Measurements from ENCODE around the gene TEAD1. TPM values are rescaled to one million over a fixed set of nuclear protein-coding genes. Genes with fewer than 3 reads are reported as not detected.
A peak's percentile ranks its signal among the peaks of the same experiment; 100 is the strongest.

TEAD1 gene
- total RNA-seq, 1 donor from 2014 or later: 158 TPM

DNA sequence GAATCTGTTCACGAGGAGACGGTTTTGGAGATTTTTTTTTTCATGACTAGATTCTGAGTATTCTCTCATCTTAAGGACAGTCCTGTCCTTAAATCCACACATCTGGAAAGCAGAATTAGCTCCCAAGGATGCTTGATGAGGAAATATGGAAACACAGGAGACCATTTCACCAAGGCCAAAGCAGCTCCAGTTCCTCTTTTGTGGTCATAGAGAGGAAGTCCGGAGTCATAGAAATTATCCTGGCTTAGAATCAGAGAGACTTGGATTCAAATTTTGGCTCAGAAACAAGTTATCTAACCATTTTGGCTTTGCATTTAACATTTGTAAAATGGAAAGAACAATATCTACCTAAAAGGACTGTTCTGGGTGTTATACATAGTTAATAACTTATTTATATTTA, 7.3 kb upstream of the TEAD1 start:
- no peak for DNase-seq (ENCODE audit: low spot score)

- DNase-seq (ENCODE audit: low spot score): no peak
Observed at GRCh38 chr11:12667646-12668045, 6.6 kb upstream of the TEAD1 start.

- DNase-seq (ENCODE audit: low spot score): no peak
Observed at GRCh38 chr11:12668166-12668565, 6.1 kb upstream of the TEAD1 start.

GRCh38 chr11:12669930-12670329, 4.3 kb upstream of the TEAD1 start:
- no peak for DNase-seq (ENCODE audit: low spot score)

GRCh38 chr11:12671370-12671769, 2.9 kb upstream of the TEAD1 start:
- no peak for DNase-seq (ENCODE audit: low spot score)

DNA sequence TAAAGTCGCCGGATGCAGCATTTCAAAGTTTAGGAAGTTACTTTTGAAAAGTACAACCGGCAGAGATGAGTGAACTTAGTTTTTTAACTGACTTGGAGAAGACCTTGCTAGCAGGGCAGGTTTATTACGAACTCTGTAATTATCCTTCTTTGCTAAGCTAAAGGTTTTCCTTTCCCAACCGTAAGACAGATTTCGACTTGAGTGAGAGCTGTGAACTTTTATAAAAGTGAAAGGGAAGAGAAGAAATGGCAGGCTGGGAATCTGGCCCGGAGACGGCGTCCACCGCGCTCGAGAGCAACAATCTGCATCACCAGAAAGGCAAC, 659 bp upstream of the TEAD1 start:
- no peak for DNase-seq (ENCODE audit: low spot score)

DNA sequence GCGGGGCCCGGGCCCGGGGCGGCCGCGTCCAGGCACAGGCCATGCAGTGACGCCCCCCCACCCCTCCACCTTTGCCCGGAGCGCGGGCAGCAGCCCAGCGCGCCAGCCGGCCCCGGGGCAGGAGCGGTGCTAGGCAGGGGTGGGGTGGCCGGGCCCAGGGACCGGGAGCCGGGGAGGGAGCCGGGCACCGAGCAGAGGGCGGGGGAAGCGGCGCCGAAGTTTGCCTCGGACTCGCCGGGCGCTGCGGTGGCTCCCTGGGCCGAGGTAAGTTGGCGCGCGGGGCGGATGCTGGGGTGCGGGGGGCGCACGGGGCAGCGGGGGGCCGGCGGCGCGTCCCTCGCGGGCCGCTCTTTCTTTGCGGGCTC, 332 bp downstream of the TEAD1 start:
- DNase-seq (ENCODE audit: low spot score): no peak

DNA sequence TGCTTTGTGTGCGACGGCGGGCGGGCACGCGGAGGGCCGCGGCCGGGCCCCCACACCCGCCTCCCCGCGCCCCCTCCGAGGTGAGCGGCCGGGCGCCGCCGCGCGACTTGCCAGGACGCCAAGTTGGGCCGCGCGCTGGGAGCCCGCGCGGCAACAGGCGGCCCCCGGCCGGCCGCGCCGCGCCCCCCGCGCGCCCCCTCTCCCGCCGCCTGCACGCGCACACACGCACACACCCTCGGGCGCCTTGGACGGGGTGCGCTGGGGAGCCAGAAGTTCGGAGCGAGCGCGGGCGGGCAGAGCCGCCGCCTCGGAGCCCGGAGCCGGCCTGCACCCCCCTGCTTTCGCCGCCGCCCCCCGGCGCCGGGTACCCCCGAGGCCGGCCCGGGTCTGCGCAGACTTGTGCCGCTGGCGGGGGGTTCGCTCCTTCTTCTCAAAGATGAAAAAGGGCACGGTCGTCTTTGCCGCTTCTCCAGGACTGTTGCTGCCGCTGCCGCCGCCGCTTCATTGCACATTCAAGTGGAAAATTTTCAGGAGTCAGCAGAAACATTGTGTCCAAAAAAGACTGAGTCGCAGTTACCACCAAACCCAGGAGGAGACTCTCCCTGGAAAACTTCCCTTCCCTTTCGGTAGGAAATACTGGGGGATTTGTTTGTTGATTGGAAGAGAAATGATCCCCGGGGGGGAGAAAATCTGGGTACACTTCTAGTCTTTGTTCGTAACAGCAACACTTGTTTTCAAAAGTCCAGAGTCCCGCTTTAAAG, 895 bp downstream of the TEAD1 start:
- DNase-seq (ENCODE audit: low spot score): peak; percentile 64

- DNase-seq (ENCODE audit: low spot score): peak; percentile 71
Observed at GRCh38 chr11:12675951-12676711, 1.9 kb downstream of the TEAD1 start.

DNA sequence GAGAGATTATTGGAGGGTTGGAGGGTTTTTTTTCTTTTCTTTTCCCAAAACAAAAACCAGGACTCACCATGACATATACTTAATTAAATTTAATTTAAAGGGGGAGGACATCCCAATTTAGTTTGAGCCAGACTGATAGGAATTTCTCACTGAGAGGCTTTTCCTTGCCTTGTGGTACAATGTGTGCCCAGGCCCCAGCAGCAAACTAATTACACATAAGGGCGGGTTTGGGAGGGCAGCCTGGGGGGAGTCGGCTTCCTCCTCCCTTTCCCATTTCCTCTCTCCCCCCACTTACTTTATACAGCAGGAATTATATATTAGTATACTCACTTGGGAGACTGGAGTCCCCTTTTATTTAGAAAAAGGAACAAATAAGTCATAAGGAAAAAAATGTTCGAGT, 2.9 kb downstream of the TEAD1 start:
- no peak for DNase-seq (ENCODE audit: low spot score)

GRCh38 chr11:12678092-12678491, 3.9 kb downstream of the TEAD1 start:
- no peak for DNase-seq (ENCODE audit: low spot score)

DNA sequence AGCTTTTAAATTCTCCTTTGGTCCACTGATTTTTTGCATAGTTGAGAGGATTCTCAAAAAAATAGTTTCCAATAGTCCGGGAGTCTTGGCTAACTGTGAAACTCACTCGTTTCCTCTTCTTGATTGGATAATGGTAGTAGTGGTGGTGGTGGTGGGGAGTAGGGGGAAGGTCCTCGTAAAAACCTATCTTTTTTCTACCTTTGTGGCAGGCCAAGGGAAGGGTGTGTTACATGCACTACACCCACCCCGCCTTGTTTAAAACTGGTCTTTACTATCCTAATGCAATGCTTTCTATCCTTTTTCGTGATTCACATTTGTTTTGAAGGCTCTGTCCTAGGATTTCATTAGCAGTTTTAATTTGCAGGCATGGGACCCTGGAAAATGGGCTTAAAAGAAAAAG, 4.8 kb downstream of the TEAD1 start:
- no peak for DNase-seq (ENCODE audit: low spot score)

DNA sequence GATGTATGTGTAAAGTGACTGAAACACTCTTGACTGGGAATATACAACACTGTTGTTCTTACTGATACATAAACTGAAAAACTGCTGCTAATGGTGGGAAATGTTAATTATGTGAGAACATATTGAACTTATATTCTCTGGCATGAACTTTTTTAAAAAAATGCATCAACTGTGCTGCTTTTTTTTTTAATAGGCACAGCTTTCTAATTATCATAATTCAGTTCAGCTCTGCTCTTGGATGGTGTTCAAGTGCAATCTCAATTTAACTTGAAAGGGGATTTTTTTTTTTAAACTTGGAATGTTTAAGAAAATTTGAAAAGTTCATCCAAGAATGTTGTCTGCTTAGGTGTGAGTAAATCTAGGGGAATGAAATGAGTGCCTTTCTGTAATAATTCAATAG, 5.2 kb downstream of the TEAD1 start:
- DNase-seq (ENCODE audit: low spot score): no peak

- peak; percentile 91 for DNase-seq (ENCODE audit: low spot score)
Observed at GRCh38 chr11:12680246-12680939, 6.2 kb downstream of the TEAD1 start.

DNA sequence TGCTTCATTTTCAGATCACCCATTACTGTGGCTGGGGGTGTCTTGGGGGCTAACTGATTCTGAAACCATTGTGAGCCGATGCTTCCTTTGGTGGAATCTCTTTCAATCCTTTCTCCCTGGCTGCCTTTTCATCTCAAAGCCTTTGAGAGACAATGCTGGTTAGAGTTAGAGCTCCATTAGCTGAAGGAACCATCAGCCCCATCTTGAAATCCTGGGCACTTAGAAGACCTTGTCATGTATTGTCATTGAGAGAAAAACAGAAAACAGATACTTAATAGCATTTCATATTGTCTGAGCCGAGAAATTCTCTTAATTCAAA, 6.7 kb downstream of the TEAD1 start:
- no peak for DNase-seq (ENCODE audit: low spot score)

GRCh38 chr11:12681466-12681865, 7.2 kb downstream of the TEAD1 start:
- no peak for DNase-seq (ENCODE audit: low spot score)

DNA sequence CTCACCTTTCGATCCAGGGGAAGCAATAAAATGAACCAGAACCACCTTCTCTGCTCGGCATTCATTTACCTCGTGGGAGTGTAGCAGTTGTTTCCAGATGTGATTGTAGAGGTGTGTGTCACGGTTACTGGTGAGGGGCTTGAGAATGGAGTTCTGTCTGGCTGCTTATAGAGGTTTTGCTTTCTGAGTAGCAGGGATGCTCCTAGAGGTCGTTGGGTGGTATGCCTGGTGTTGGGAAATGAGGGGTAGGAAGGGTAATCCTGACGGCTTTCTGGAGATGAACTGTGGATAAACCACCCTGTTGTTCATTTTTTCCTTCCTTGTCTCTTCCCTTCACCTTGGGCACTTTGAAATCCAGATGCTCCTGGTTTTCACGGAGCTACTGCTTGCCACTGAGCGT, 8.1 kb downstream of the TEAD1 start:
- DNase-seq (ENCODE audit: low spot score): no peak

DNA sequence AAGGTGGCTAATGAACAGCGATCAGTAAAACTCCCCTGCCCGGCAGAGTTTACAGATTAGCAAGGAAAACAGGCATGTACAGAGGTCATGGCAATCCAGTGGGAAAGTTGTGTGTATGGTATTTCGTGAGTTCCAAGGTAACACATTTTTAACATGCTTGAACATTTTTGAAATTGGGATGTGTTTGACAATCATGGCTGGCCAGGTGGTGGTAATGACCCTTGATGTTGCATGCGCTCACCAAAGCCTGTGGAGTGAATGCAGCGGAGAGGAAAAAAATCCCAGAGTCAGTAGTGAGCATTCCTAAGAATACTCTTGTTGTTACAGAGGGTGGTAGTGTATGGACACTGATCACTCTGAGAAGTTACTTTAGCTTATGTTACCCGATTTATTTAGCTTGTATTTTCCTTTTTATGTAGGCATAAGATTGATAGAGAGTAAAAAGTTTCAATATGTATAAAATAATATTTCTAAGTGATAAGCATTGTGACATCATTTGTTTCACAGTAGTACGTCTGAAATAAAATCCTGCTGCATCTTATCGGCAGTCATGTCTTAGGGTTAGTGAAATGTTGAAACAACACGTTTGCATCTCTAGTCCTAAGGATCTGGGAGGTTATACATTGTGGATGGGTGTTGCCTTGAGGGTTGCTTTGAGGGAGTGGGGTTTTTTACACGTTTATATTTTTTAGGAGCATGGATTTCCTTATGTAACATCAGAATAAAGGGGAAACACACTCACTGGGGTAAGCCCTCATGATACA, 8.7 kb downstream of the TEAD1 start:
- no peak for DNase-seq (ENCODE audit: low spot score)

DNA sequence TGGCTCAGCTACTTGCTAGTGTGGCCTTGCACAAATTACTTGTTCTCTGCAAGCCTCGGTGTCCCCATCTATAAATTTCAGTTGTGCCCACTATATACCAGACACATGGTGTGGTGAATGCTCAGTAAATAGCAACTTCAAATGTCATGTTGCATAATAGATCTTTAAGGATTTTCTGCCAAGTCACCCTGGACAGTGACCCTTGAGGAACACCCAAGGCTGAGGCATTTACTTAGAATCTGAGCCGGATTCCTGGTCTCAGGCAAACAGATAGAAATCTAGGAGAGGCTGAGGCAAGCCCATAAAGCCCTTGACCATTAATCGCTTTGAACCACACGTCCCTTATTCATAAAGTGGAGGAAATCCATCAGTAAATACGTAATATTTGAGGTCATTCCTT, 9.7 kb downstream of the TEAD1 start:
- no peak for DNase-seq (ENCODE audit: low spot score)

DNA sequence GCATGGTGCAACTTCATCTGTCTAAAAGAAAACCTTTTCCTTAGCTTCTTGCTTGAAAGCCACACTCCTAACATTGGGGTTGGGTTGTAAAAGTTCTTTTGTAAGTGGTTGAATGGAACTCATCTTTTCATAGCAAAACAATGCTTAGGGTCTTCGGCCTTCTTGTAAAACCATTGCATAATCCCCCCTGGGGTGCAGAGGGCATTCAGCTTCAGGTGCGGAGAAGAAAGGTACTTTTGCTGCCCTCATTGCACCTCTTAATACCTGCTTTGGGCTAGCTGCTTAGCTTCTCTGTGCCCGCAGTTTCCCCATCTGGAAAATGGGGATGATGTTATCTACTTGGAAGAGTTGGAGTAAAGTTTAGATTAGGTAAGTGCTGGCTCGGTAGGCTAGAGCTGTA, 10.1 kb downstream of the TEAD1 start:
- no peak for DNase-seq (ENCODE audit: low spot score)

GRCh38 chr11:12684816-12685215, 10.6 kb downstream of the TEAD1 start:
- no peak for DNase-seq (ENCODE audit: low spot score)

DNA sequence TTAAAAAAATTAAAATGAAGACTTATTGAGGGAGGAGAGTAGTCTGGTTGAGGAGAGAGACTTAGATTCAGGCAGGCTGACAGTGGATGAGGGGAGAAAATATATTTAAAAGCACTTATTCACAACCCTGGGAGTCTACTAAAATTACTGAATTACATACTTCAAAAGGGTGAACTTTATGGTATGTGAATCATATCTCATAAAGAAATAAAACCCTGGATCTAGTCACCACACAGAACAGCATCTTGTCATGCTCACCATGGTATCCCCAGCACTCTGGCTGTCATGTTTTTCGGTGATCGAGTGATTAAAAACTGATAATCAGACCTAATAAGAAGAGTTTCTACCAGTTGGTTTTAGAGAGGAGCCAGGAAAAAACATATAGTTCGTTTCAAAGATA, 11.0 kb downstream of the TEAD1 start:
- DNase-seq (ENCODE audit: low spot score): no peak

All from umbilical cord (tissue), 2 donors.